Measurements from ENCODE around the gene THAP3.

Gene THAP3

DNA sequence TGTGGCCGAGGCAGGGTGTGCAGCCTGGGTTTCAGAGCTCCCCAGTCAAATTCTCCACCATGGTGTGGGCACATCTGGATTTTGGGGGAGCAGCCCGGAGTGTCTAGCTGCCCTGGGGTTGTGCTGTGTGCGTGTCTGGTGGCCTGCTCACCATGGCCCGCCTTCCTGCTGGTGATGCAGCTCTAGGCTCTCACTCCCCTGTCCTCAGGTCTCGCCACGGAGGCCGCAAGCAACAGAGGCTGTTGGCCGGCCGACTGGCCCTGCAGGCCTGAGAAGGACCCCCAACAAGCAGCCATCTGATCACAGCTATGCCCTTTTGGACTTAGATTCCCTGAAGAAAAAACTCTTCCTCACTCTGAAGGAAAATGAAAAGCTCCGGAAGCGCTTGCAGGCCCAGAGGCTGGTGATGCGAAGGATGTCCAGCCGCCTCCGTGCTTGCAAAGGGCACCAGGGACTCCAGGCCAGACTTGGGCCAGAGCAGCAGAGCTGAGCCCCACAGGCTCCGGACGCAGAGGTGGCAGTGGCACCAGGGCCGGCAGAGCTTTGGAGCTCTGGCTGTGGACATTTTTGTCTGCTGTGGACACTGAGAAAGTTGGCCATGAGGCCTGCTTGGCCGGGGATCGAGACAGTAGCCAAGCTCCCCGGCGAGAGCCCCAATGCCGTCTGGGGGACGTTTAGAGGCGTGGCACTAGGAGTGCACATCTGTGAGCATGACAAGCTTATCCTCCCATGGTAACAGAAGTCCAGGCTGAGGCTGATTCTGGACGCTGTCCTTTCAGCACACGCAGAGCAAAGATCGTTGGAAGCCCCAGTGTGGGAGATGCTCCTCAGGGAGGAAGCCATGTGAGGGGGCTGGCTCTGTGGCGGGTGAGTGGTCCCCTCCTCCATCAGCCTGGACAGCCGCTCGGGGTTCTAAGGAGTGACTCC, 8.2 kb downstream of the THAP3 start:
- Histone ChIP-seq H3K4me2 (ENCODE audit: low read depth, low read length) (no peak overlapping the region), H3K9ac (ENCODE audit: low read length) (no peak overlapping the region), H3K4me1 (ENCODE audit: low read length) (no peaks in the 10 kb centered on the region), H3K27ac (ENCODE audit: low read length) (no peak overlapping the region), H3K9me3 (replicated peaks; ENCODE audit: insufficient read depth, low read length) (no peaks in the 10 kb centered on the region), H3F3A (ENCODE audit: insufficient read depth, low read length) (no peaks in the 10 kb centered on the region), H3K4me3 (ENCODE audit: low read length) (no peak overlapping the region), H4K20me1 (ENCODE audit: insufficient read depth, low read length) (no peaks in the 10 kb centered on the region), H3K79me2 (ENCODE audit: low read length) (peaks cover 9% of the 10 kb centered on the region), H2AFZ (ENCODE audit: low read length) (no peak overlapping the region), H3K36me3 (replicated peaks; ENCODE audit: insufficient read depth, low read length) (peaks cover 4% of the 10 kb centered on the region), H3K9me2 (replicated peaks; ENCODE audit: insufficient read depth, low read length) (no peaks in the 10 kb centered on the region), H3K27me3 (replicated peaks; ENCODE audit: insufficient read depth, low read length) (no peaks in the 10 kb centered on the region)
- no peak for DNase-seq
- TF ChIP-seq EZH2 (optimal IDR thresholded peaks at IDR 0.05; ENCODE audit: low read depth, low read length) (no peak), EZH2phosphoT487 (IDR thresholded peaks at IDR 0.05; ENCODE audit: low read length) (no peak)
- TF ChIP-seq, protein P1, sequence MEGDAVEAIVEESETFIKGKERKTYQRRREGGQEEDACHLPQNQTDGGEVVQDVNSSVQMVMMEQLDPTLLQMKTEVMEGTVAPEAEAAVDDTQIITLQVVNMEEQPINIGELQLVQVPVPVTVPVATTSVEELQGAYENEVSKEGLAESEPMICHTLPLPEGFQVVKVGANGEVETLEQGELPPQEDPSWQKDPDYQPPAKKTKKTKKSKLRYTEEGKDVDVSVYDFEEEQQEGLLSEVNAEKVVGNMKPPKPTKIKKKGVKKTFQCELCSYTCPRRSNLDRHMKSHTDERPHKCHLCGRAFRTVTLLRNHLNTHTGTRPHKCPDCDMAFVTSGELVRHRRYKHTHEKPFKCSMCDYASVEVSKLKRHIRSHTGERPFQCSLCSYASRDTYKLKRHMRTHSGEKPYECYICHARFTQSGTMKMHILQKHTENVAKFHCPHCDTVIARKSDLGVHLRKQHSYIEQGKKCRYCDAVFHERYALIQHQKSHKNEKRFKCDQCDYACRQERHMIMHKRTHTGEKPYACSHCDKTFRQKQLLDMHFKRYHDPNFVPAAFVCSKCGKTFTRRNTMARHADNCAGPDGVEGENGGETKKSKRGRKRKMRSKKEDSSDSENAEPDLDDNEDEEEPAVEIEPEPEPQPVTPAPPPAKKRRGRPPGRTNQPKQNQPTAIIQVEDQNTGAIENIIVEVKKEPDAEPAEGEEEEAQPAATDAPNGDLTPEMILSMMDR (IDR thresholded peaks at IDR 0.05; ENCODE audit: low read length) = no peak

DNA sequence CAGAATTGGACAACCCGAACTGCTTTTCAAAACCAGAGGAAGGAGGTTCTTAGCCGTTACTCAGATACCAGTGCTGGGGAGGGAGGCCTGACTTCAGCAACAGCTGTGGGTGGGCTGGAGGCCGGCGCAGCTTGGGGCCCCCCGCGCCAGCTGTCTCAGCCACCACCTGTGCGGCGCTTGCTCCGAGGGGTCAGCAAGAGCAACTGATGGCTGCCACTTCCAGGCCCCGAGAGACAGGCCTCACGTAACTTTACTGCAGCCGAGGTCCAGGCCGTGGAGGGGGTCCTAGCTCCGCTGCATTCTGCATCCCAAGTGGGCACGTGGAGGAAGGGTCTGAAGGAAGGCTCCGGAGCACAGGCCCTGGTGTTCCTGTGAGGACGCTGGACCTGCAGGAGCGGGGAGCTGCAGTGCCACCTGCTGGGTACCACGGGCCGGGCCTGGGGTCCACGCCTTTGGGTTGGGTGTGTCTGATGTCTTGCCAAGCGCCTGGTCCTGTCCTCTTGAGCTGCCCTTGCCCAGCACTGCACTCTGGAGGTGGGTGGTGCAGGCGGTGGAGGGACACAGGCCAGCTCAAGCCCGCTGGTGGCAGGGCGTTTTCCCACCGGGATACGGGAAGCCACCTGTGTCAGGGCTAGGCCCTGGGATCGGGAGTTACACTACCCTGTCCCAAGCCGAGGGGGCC, 9.8 kb downstream of the THAP3 start:
- H3K9me2 ChIP-seq (replicated peaks; ENCODE audit: insufficient read depth, low read length) = no peaks in the 10 kb centered on the region
- H2AFZ ChIP-seq (ENCODE audit: low read length) = no peak overlapping the region
- H3K27ac ChIP-seq (ENCODE audit: low read length) = no peak overlapping the region
- no peaks in the 10 kb centered on the region for H4K20me1 ChIP-seq (ENCODE audit: insufficient read depth, low read length)
- peaks cover 4% of the 10 kb centered on the region; the same call in 1 of the 2 replicates for H3K36me3 ChIP-seq (replicated peaks; ENCODE audit: insufficient read depth, low read length)
- no peak overlapping the region for H3K4me3 ChIP-seq (ENCODE audit: low read length)
- H3K4me1 ChIP-seq (ENCODE audit: low read length) = no peaks in the 10 kb centered on the region
- no peaks in the 10 kb centered on the region for H3K9me3 ChIP-seq (replicated peaks; ENCODE audit: insufficient read depth, low read length)
- no peak overlapping the region for H3K4me2 ChIP-seq (ENCODE audit: low read depth, low read length)
- H3K9ac ChIP-seq (ENCODE audit: low read length) = no peak overlapping the region
- TF ChIP-seq EZH2 (optimal IDR thresholded peaks at IDR 0.05; ENCODE audit: low read depth, low read length) = no peak
- TF ChIP-seq, protein P1 (IDR thresholded peaks at IDR 0.05; ENCODE audit: low read length) = peak; percentile 31
- H3K27me3 ChIP-seq (replicated peaks; ENCODE audit: insufficient read depth, low read length) = no peaks in the 10 kb centered on the region
- H3K79me2 ChIP-seq (ENCODE audit: low read length) = no peaks in the 10 kb centered on the region
- DNase-seq = no peak
- H3F3A ChIP-seq (ENCODE audit: insufficient read depth, low read length) = no peaks in the 10 kb centered on the region

DNA sequence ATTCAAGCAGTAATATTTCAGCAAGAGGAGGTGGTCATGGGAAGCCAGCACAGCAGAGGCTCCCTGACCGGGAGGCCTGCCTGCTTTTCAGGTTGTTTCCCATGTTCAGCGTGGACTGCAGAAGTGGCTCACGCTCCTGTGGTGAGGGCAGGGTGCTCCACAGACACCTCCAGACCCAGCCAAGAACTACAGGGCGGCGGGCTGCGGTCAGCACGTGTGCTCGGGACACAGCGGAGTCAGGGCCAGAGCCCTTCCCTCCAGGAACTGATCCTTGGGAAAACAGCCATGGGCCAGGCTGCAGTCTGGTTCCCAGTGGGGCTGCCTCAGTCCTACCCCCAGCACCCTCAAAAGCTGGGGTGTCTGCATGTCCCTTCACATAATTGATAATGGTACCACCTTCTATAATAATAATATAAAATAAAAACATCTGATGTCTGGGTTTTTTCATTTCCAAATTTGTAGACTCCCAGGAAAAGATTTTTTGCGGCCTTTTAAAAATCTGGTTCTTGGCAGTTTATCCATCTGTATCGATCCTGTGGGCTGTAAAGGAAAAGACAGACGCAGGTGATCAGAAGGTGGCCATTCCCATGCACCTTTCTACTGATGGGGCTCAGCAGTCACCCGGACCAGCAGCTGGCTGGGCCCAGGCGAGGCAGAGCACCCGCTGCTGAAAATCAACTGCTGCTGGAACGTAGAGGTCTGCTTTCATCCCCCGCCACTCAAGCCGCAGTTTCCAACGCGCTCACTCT, 10.7 kb downstream of the THAP3 start:
- no peak overlapping the region for H3K27ac ChIP-seq (ENCODE audit: low read length)
- H3K79me2 ChIP-seq (ENCODE audit: low read length) = no peaks in the 10 kb centered on the region
- H4K20me1 ChIP-seq (ENCODE audit: insufficient read depth, low read length) = no peaks in the 10 kb centered on the region
- no peak overlapping the region for H3K9ac ChIP-seq (ENCODE audit: low read length)
- no peaks in the 10 kb centered on the region for H3K4me1 ChIP-seq (ENCODE audit: low read length)
- no peak for DNase-seq
- no peaks in the 10 kb centered on the region for H3K9me2 ChIP-seq (replicated peaks; ENCODE audit: insufficient read depth, low read length)
- no peaks in the 10 kb centered on the region for H3K9me3 ChIP-seq (replicated peaks; ENCODE audit: insufficient read depth, low read length)
- H3K4me3 ChIP-seq (ENCODE audit: low read length) = no peak overlapping the region
- no peaks in the 10 kb centered on the region for H3F3A ChIP-seq (ENCODE audit: insufficient read depth, low read length)
- no peak overlapping the region for H3K4me2 ChIP-seq (ENCODE audit: low read depth, low read length)
- no peak overlapping the region for H2AFZ ChIP-seq (ENCODE audit: low read length)
- H3K27me3 ChIP-seq (replicated peaks; ENCODE audit: insufficient read depth, low read length) = no peaks in the 10 kb centered on the region
- no peak for TF ChIP-seq EZH2 (optimal IDR thresholded peaks at IDR 0.05; ENCODE audit: low read depth, low read length)
- TF ChIP-seq EZH2phosphoT487 (IDR thresholded peaks at IDR 0.05; ENCODE audit: low read length) = no peak
- TF ChIP-seq, protein P1 (IDR thresholded peaks at IDR 0.05; ENCODE audit: low read length) = no peak
- H3K36me3 ChIP-seq (replicated peaks; ENCODE audit: insufficient read depth, low read length) = peaks cover 4% of the 10 kb centered on the region; the same call in 1 of the 2 replicates
